HG03045 (cell line): ENCODE data around the gene SAMSN1.

ENCODE experiments used
- ATAC-seq: cut with Tn5 transposase; IDR thresholded peaks from one replicate; pipeline ENCODE4 v1.9.1; 2021; ENCODE audit warnings: mild to moderate bottlenecking, moderate library complexity; ENCODE audit not compliant: unreplicated experiment

The SAMSN1 gene

GRCh38 chr21:14452031-14452726, 93.9 kb downstream of the SAMSN1 start:
- no peak for ATAC-seq

GRCh38 chr21:14451546-14451945, 94.6 kb downstream of the SAMSN1 start:
- no peak for ATAC-seq

GRCh38 chr21:14448784-14449183, 97.3 kb downstream of the SAMSN1 start:
- no peak for ATAC-seq

GRCh38 chr21:14438211-14438610, 107.9 kb downstream of the SAMSN1 start:
- no peak for ATAC-seq

GRCh38 chr21:14435423-14435822, 110.7 kb downstream of the SAMSN1 start:
- ATAC-seq = no peak
